Hematopoietic multipotent progenitor cell treated with erythropoietin and hydrocortisone succinate and interleukin-3 and kit ligand, for 4 days (in vitro differentiated cells): ENCODE data around the gene PRSS23.
"Not testable (repeated sequence)": the region's sequence is repeated elsewhere in the genome, so short reads cannot be mapped to it uniquely, and the experiment has no call there.

Experiments
- DNase-seq: peaks from one replicate; pipeline ENCODE4 v3.0.0-alpha.2; 2015

PRSS23 gene, protein sequence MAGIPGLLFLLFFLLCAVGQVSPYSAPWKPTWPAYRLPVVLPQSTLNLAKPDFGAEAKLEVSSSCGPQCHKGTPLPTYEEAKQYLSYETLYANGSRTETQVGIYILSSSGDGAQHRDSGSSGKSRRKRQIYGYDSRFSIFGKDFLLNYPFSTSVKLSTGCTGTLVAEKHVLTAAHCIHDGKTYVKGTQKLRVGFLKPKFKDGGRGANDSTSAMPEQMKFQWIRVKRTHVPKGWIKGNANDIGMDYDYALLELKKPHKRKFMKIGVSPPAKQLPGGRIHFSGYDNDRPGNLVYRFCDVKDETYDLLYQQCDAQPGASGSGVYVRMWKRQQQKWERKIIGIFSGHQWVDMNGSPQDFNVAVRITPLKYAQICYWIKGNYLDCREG

DNA sequence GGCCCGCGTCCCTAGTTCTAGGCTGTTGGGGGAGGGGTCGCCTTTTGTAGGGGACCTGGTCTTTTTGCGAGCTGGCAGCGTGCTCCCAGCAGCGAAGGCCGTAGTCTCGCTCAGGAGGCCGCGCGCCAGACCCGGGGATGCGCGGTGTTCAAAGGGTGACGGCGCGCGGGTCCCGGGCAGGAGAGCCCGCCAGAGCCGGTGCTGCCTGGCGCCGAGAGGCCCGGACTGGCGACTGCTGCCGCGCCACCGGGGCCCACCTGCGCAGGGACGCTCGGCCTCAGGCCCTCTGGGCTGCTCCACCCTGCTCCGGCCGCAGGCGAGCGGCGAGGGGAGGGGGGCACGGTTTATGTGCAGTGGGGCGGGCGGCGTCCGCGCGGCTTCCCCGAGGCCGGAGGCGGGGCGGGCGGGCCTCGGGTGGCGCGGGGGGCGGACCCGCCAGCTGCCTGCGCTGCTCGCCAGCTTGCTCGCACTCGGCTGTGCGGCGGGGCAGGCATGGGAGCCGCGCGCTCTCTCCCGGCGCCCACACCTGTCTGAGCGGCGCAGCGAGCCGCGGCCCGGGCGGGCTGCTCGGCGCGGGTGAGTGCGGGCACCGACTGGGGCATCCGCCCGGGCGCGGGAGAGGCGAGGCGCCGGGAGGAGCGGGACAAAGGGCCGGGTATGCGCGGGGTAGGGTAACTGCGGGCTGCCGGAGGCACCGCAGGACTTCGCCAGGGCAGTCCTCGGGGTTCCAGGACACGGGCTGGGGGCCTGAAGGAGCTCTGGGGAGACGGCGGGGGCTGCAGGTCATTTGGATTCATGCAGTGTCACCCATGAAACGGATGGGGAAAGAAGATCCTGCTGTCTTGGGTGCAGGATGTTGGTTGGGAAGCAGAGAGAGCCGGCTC is at the start of gene PRSS23:
Gene PRSS23 (plus strand): TSS at position 467 of the 884 bp plus-strand sequence. CDS start 7,102 bp downstream, outside the sequence.
- peak; percentile 85 for DNase-seq

DNA sequence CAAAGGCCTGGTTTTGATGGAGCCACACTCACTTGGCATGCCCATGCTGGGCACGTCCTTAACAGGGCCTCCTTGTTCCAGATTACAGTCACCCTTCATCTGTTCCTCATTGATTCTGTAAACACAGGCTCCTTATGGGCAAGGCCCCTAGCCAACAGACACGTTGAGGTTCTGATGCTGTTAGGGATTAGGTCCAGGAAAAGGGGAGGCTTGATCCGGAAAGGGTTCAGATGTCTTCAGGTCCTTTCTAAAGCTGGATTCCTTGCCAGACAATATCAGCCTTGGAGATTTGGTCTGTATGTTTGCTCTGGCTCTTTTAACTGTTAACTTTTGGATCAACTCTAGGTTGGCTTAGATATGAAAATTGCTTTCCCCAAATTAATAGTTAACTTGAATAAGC is 46.9 kb upstream of the PRSS23 start:
- no peak for DNase-seq

DNA sequence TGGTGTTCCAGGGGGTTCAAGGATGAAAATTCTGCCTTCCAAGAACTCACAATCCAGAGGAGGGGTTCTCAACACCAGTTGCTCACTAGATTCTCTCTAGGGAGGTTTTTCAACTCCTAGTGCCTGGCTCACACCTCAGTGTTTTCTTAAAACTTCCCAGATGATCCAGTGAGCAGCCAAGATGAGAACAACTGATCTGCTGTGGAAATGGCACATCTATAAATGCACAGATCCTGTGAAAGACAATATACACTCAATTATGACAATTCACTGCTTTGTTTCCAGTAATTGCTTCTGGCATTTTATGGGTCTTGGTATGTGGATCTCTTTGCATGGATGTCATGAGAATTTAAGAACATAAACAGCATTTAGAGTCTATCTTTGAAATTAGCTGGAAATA is 45.2 kb upstream of the PRSS23 start:
- DNase-seq = no peak

DNA sequence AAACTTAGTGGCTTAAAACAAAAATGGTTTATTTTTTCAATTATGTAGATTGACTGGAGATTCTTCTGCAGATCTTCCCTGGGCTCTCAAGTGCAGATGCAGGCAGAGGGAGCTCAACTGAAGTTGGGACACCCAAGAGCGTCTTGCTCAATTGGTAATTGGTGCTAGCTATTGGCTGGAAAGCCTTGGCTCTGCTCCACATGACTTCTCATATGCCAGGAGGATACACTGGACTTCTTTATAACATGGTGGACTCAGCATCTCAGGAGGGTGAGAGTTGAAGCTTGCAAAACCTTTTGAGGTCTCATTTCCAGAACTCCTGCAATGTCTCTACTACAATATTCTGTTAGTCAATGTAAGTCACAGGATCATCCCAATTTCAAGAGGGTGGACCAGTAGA is 42.2 kb upstream of the PRSS23 start:
- no peak for DNase-seq

DNA sequence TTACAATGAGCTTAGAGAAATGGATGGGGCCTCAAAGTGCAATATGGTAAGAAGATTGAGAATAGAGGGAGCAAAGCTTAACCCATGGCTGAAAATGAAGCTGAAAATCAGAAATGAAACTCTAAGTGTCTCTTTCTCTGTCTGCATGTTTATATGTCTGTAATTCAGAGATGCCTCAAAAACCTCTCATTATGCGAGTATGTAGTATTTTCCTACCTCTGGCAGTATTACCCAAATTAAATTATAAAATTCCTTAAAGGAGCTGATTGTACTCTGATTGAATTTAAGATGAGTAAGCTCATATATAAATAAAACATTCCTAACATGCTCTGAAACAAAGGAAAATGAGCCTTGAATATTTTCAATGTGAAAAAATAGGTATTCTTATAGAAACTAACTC is 39.8 kb upstream of the PRSS23 start:
- no peak for DNase-seq

DNA sequence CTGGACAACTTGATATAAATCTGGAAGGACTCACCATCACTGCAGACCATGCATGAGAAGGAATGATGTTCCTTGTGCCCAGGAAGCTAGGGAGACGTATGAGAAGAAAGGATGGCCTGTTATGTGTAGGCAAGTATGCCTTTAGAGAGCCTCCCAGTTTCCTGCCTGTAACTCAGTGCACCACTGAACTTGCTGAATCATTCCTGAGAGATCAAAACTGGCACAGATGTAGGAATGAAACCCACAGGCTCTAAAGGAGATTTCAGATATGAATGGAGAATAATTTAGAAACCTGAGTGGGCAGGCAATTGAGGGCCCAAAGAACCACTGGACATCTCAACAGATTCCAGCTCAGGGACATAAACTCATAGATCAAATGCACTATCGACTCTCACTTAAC is 38.4 kb upstream of the PRSS23 start:
- DNase-seq = peak; percentile 55

DNA sequence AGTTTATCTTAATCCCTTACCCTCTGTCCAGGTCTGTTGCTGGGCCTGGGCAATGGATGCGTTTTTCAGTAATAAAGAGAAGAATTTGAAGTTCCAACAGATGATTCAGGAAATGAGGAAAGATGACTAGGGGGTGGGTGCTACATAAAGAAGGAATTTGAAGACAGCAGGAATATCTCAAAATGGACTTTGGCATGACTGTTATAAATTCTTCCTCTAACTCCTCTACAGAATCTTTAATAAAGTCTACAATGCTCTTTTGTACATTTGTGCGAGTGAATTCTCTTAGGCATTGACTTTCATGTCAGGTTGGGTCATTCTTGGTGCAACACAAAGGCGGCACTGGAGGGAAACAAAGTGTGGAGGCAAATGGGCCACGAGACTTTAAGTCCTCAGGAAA is 35.1 kb upstream of the PRSS23 start:
- no peak for DNase-seq

DNA sequence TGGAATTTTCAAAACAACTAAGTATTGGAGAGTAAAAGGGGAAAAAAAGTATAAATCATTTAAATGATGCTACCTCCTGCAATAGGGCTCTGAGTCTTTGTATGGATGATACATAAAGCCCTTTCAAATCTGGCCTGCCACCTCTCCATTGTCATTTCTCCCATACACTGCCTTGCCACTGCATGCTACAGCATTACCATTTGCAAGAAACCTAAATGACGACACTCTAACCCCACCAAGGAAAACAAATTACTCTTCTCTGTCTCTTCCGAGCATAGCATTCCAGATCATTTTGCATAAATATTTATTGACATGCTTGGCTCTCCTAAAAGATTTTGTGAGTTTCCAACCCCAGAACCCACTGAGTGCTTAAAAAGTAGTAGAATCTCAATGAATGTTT is 34.5 kb upstream of the PRSS23 start:
- DNase-seq = no peak

DNA sequence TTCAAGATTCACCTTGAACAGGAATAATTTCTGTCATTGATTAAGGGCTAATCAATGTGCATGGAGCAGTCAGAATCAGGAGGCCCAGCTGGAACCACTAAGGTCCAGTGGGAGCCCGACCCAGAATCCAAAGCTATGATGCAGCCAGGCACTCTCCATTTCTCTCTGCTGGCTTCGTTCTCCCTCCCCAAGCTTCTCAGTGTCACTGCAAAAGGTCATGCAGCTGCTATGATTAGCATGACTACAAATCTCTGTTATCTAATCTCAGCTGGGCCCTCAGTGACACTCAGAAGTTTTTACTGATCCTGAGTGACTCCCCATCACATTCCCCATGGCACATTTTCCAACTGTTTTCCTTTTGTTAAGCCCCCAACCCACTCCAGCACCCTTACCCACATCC is 31.1 kb upstream of the PRSS23 start:
- no peak for DNase-seq

DNA sequence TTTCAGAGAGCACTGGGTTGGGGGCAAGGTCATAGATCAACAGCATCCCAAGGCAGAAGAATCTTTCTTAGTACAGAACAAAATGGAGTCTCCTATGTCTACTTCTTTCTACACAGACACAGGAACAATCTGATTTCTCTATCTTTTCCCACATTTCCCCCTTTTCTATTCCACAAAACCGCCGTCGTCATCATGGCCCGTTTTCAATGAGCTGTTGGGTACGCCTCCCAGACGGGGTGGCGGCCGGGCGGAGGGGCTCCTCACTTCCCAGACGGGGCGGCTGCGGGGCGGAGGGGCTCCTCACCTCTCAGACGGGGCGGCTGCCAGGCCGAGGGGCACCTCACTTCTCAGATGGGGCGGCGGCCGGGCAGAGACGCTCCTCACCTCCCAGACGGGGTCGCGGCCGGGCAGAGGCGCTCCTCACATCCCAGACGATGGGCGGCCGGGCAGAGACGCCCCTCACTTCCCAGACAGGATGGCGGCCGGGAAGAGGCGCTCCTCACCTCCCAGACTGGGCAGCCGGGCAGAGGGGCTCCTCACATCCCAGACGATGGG is 29.8 kb upstream of the PRSS23 start:
- not testable (repeated sequence) for DNase-seq

DNA sequence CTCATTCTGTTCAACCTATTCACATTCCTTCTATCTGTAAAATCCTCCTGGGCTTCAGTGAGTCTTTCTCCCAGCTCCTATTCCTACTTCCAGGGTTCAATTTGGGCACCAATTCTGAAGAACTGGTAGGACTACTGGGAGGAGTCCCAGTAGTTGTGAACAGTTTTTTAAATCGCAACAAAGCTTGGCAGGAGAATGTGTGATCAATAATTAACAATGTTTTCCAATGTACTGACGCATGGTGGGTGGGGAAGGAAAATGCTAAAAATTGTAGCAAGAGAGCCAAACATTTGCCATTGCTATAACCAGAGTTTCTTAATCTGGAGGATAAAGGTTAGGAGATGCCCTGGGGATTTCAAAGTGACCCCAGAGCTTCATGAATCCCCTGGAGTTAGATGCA is 27.3 kb upstream of the PRSS23 start:
- no peak for DNase-seq

DNA sequence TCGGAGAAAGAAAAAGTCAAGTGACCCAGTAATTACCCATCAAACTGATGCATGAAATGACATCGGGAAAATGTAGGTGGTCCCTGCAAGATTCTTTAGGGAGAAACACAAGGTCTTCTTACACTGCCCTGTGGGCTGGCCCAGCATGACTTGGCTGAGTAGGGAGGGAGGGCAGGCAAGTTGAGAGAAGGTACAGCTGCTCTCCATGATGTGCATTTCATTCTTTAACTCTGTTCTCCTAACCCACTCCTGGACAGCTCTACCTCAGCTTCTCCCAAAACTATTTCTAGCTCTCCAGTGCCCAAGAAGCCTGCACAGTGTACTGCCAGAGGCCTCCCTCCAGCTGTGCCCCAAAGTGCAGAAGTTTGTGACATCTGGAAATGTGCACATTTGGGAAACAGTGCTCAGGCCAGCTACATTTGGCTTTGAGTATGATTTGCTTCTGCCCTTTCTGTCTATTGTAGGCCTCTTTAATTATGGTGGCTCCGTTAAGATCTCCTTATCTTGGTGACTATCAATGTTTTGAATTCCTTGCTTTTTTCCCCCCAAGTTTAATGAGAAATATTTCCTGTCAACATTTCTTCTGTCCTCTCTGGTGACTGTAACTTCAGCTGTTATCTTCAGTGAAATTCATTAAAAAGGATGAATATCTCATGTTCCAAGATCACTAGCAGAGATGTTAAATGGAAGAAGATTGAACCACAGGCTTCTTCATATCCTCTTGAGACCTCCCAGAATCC is 26.7 kb upstream of the PRSS23 start:
- no peak for DNase-seq

DNA sequence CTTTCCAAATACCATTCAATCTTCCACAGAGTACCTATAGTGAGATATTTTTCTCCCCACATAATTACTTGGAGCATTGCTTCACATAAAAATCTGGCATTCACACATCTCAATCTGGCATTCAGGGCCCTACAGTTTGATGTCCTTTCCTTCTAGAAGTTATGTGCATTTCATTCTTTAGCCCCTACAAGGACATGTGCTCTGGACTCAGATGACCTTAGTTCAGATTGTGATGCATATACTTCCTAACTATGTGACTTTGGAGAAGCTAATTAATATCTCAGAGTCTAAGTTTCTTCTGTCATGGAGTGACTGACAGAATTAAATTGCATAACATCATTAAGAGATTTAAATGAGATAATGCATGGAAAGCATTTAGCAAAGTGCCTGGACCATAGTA is 25.9 kb upstream of the PRSS23 start:
- DNase-seq = no peak

DNA sequence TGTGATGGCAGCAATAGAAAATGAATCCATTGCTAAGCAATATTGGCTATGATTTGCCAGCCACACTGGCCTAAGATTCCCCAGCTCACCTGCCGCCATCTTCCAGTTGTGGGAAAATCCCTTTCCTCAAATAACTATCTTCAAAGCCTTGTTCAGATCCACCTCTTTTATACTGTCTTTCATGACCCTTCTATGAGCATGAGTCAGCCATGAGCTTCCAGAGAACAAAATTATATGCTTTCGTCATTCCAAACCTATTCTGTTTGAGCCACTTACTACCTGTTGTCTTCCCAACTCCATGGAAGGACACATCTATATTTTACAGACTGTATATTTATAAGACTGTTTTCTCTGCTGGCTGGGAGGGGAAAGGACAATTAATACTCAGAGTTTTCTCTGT is 25.0 kb upstream of the PRSS23 start:
- no peak for DNase-seq

DNA sequence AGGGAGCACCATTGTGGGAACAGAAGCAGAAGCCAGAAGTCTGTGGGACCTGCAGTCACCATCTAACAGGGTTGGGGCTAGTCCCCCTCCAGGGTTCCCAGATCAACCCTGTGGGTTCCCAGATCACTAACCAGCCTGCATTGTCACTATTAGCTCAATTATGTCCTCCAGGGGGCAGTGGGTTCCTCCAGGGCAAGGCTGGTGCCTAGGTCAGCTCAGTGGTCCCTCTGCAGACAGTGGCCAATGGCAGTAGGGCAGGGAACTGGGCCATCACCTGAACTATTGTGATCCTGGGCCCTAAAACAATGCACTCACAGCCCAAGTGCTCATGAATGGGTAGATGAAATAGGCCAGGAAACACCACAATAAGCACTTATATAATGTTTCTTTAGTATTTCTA is 18.8 kb upstream of the PRSS23 start:
- DNase-seq = peak; percentile 38

DNA sequence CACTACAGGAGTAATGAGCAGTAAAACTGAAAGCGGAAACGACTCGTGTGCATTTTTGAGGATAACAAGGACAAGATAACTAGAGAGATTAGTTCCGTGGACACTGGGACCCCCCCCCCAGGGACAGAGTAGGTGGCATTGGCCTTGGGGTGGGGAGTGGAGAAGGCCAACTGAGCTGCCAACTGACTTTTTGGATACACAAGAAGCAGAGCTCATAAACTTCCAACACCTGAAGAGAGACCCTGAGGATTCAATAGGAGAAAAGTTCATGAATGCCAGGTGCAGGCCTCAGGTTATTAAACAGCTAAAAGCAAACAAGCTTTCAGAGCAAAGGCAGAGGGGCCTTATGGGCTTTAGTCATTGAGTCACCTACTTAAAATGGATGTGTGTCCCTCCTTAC is 17.6 kb upstream of the PRSS23 start:
- DNase-seq = no peak

DNA sequence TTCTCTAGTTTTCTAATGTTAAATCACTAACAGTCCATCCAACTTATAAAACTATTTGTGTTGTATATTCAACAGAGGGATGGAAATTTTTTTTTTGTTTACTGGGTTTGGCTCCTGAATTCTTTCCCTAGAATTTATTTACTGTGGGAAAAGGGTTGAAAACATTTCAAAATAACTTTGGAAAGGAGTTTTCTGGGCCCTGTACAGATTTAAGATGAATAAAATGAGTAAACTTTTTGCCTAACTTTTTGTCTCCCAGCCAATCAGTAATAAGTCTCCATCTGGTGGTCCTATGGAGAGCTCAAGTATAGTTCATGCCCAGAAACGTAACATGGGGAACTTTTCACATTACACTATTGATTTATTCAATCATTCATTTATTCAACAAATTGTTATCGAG is 16.7 kb upstream of the PRSS23 start:
- DNase-seq = no peak

DNA sequence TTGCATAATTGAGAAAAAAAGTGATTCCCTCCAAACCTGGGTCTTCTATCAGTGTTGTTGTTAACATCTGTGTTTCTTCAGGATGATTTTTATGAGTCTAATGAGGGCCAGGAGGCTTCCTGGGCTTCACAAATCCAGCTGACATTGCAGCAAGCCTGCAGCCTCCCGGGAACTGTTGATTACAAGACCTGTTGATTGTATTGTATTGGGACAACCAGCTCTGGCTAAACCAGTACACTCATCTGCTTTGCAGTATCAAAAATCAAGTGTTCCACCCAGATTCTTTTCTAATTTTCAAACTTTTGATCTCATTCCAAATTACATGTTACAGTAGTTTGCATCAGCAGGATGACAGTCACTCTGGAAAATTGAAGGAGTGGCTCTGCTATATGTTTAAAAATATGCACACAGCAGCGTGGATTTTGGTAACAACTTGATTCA is 16.1 kb upstream of the PRSS23 start:
- DNase-seq = no peak

DNA sequence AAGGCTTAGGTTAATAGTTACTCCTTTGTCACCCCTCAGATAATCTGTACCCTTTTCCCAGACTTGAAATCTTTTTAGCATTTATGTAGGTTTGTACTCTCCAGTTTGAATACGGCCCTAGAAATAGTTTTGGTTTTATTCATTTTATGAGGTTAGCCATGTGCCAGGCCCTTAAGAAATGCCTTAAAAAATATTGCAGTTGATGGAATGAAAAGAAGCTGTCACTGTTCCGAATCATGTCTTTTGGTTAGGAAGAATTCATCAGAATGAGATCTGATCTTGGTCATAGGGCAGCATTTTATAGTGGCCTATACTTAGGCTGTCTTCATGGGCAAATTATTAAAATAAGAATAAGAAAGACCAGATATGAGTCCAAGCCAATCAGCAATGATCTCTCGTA is 14.8 kb upstream of the PRSS23 start:
- no peak for DNase-seq

DNA sequence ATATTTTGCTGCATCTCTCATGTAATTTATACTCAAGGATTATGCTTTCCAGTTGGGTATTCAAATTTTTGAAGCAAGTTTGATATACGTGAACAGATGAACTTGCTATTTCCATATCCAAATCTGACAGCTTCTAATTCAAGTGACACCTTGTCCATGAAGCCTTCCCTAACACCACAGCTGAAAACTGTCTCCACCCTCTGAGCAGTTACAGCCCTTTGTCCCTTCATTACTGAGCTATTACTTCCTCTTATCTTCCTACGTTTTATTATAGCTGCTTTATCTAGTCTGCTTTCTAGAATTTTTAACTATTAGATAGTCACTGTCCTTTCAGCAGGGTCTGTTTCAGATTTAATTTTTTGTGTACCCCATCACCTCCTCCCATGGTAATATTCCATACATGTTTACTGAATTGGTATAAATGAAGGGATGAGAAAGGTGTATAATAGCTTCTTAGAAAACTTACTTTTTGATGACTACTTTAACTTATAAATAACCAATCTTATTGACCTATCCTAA is 13.3 kb upstream of the PRSS23 start:
- peak; percentile 47 for DNase-seq

DNA sequence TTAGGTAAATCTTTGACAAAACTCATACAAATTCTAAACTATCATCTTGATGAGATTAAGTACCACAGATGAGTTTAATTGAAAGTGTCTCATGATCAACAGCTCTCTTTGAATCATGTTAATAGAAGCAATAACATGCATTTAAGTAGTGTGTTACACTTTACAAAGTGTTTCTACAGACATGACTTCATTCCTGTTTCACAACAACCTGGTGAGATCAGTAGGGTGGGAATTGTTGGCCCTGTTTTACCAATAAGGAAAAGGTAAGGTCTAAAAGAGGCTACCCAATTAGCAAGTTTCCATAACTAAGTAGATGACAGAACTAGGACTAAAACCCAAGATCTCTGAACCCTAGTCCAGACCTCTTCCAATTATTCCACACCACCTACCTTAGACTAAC is 12.7 kb upstream of the PRSS23 start:
- no peak for DNase-seq

DNA sequence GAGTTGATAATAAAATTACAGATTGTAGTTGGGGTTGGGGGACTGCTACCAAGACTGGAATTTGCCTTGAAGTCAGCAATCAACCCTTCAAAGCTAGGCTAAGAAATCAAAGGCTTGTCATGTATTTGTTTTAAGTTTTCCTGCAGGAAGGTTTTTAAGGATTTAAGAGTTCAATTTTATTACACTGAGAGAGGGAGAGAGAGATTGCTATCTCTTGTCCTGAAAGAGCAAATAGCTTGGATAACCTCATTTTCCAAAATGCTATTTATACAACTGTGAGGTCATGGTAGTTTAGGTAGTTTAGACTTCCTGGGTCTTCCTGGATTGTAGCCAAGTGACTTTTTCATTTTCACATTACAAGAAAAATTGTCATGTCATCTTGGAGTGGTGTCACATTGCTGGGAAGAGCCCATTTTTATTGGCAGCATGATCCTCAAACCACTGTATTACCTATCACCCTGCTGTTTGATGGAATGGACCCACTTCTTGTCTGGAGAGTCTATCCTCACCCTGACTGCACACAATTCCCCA is 10.1 kb upstream of the PRSS23 start:
- DNase-seq = peak; percentile 44
